Natural killer cell treated with Interleukin-12 subunit alpha and Interleukin-12 subunit beta and Interleukin-15 and Interleukin-18, amount 100 ng/mL, for 72 hours (primary cell): ENCODE data around the gene GADD45G. TPM values are rescaled to one million over a fixed set of nuclear protein-coding genes. Genes with fewer than 3 reads are reported as not detected.

Experiments used
- ATAC-seq, 2 donors: fragments of 150-1000 bp; cut with Tn5 transposase in 1 of 2; sonication (Bioruptor Pico), chemical (Tn5 transposase) in 1 of 2; 2 replicates each; pipeline ENCODE4 v1.10.0; 2021
- DNase-seq: peaks from one replicate; pipeline ENCODE4 v3.0.0; 2022; ENCODE audit warnings: low spot score
- H3K27ac Mint-ChIP-seq, 2 donors: 1 replicate in 1 of 2; 2 replicates in 1 of 2; pipeline ENCODE4 v1.8.0; 2022; ENCODE audit warnings: mixed read lengths in 2 of 2, mild to moderate bottlenecking in 1 of 2, moderate library complexity in 1 of 2
- H3K27me3 Mint-ChIP-seq, 2 donors: 1 replicate in 1 of 2; 2 replicates in 1 of 2; pipeline ENCODE4 v1.8.0; 2022; ENCODE audit warnings: mixed read lengths in 2 of 2
- H3K36me3 Mint-ChIP-seq: one replicate; pipeline ENCODE4 v1.8.0; 2022; ENCODE audit warnings: mixed read lengths
- H3K4me1 Mint-ChIP-seq, 2 donors: 1 replicate in 1 of 2; 2 replicates in 1 of 2; pipeline ENCODE4 v1.8.0; 2022; ENCODE audit warnings: low read depth in 2 of 2, mixed read lengths in 2 of 2, mild to moderate bottlenecking in 1 of 2
- H3K4me3 Mint-ChIP-seq: one replicate; pipeline ENCODE4 v1.8.0; 2022; ENCODE audit warnings: mixed read lengths
- H3K9me3 Mint-ChIP-seq: 2 replicates; pipeline ENCODE4 v1.8.0; 2022; ENCODE audit warnings: mixed read lengths
- total RNA-seq, 2 donors: library from RNA; stranded (reverse); gene quantifications; one replicate each; pipeline ENCODE4 v1.2.3, GENCODE V29; 2022

GADD45G gene
- total RNA-seq, 2 donors from 2014 or later: 24.3 to 68.6 TPM

GRCh38 chr9:89597711-89598362 lies 7.0 kb upstream of the GADD45G start:
- DNase-seq (no peak), ATAC-seq (peak in 1 of 2 donors; percentile 58)
- Mint-ChIP-seq H3K4me3 (no peak overlapping the region), H3K4me1 (peaks cover 9 to 14% of the 10 kb centered on the region in 2 donors), H3K9me3 (no peaks in the 10 kb centered on the region), H3K27me3 (peaks cover 2 to 5% of the 10 kb centered on the region in 2 donors), H3K36me3 (no peaks in the 10 kb centered on the region), H3K27ac (no peak overlapping the region)

- Mint-ChIP-seq H3K27me3 (peaks cover 2 to 10% of the 10 kb centered on the region in 2 donors), H3K4me3 (no peak overlapping the region), H3K4me1 (peaks cover 13 to 18% of the 10 kb centered on the region in 2 donors), H3K36me3 (no peaks in the 10 kb centered on the region), H3K27ac (no peak overlapping the region), H3K9me3 (no peaks in the 10 kb centered on the region)
- no peak for DNase-seq
- ATAC-seq: no peak
These were observed 6.5 kb upstream of the GADD45G start for GRCh38 chr9:89598363-89598713.

- H3K9me3 Mint-ChIP-seq: no peaks in the 10 kb centered on the region
- no peak overlapping the region for H3K27ac Mint-ChIP-seq
- no peaks in the 10 kb centered on the region for H3K36me3 Mint-ChIP-seq
- H3K4me1 Mint-ChIP-seq: peaks cover 15 to 20% of the 10 kb centered on the region in 2 donors
- no peak for DNase-seq
- H3K27me3 Mint-ChIP-seq: peaks cover 2 to 11% of the 10 kb centered on the region in 2 donors
- H3K4me3 Mint-ChIP-seq: no peak overlapping the region
- no peak for ATAC-seq
These were observed 5.9 kb upstream of the GADD45G start for GRCh38 chr9:89598926-89599325.

- Mint-ChIP-seq H3K27ac (no peak overlapping the region), H3K4me3 (no peak overlapping the region), H3K9me3 (no peaks in the 10 kb centered on the region), H3K36me3 (no peaks in the 10 kb centered on the region), H3K4me1 (peaks cover 15 to 25% of the 10 kb centered on the region in 2 donors), H3K27me3 (peaks cover 2 to 11% of the 10 kb centered on the region in 2 donors)
- no peak for DNase-seq
- no peak for ATAC-seq
These were observed 4.0 kb upstream of the GADD45G start for GRCh38 chr9:89600831-89601230.

GRCh38 chr9:89601306-89601705 lies 3.5 kb upstream of the GADD45G start:
- H3K36me3 Mint-ChIP-seq: no peaks in the 10 kb centered on the region
- H3K27ac Mint-ChIP-seq: no peak overlapping the region
- DNase-seq: no peak
- H3K4me1 Mint-ChIP-seq: peaks cover 15 to 26% of the 10 kb centered on the region in 2 donors
- H3K9me3 Mint-ChIP-seq: no peaks in the 10 kb centered on the region
- H3K27me3 Mint-ChIP-seq: peaks cover 2 to 11% of the 10 kb centered on the region in 2 donors
- no peak for ATAC-seq
- H3K4me3 Mint-ChIP-seq: no peak overlapping the region

GRCh38 chr9:89601856-89602562 lies 2.8 kb upstream of the GADD45G start:
- H3K4me3 Mint-ChIP-seq: no peak overlapping the region
- peaks cover 2 to 17% of the 10 kb centered on the region in 2 donors for H3K27me3 Mint-ChIP-seq
- no peaks in the 10 kb centered on the region for H3K9me3 Mint-ChIP-seq
- H3K36me3 Mint-ChIP-seq: no peaks in the 10 kb centered on the region
- no peak overlapping the region for H3K27ac Mint-ChIP-seq
- H3K4me1 Mint-ChIP-seq: peaks cover 17 to 28% of the 10 kb centered on the region in 2 donors
- DNase-seq (no peak), ATAC-seq (no peak)

- H3K27me3 Mint-ChIP-seq: peaks cover 2 to 25% of the 10 kb centered on the region in 2 donors
- peak overlapping the region in 1 of 2 donors; percentile 72 for H3K27ac Mint-ChIP-seq
- DNase-seq: peak; percentile 87
- no peaks in the 10 kb centered on the region for H3K36me3 Mint-ChIP-seq
- H3K4me1 Mint-ChIP-seq: peaks cover 19 to 23% of the 10 kb centered on the region in 2 donors
- no peaks in the 10 kb centered on the region for H3K9me3 Mint-ChIP-seq
- ATAC-seq: no peak
- H3K4me3 Mint-ChIP-seq: peak overlapping the region; percentile 78
These were observed 1.6 kb upstream of the GADD45G start for GRCh38 chr9:89602978-89603766.

GRCh38 chr9:89603767-89604665 lies 796 bp upstream of the GADD45G start:
- DNase-seq (no peak), ATAC-seq (no peak)
- Mint-ChIP-seq H3K4me3 (peak overlapping the region; percentile 88), H3K27me3 (peaks cover 2 to 30% of the 10 kb centered on the region in 2 donors), H3K4me1 (peaks cover 19 to 23% of the 10 kb centered on the region in 2 donors), H3K9me3 (no peaks in the 10 kb centered on the region), H3K27ac (peak overlapping the region in 1 of 2 donors; percentile 94), H3K36me3 (no peaks in the 10 kb centered on the region)

- H3K36me3 Mint-ChIP-seq: no peaks in the 10 kb centered on the region
- peaks cover 19 to 23% of the 10 kb centered on the region in 2 donors for H3K4me1 Mint-ChIP-seq
- no peaks in the 10 kb centered on the region for H3K9me3 Mint-ChIP-seq
- H3K27me3 Mint-ChIP-seq: peaks cover 7 to 29% of the 10 kb centered on the region in 2 donors
- peak overlapping the region; percentile 66 to 94 for H3K27ac Mint-ChIP-seq
- DNase-seq: peak; percentile 81
- peak overlapping the region; percentile 88 for H3K4me3 Mint-ChIP-seq
- peak; percentile 66 to 69 for ATAC-seq
These were observed 745 bp downstream of the GADD45G start for GRCh38 chr9:89605465-89606048.

GRCh38 chr9:89606049-89606623 lies 1.3 kb downstream of the GADD45G start:
- no peaks in the 10 kb centered on the region for H3K36me3 Mint-ChIP-seq
- no peaks in the 10 kb centered on the region for H3K9me3 Mint-ChIP-seq
- ATAC-seq: peak; percentile 50 to 57
- peaks cover 4 to 32% of the 10 kb centered on the region in 2 donors for H3K27me3 Mint-ChIP-seq
- H3K27ac Mint-ChIP-seq: peak overlapping the region; percentile 66 to 94
- peak overlapping the region; percentile 88 for H3K4me3 Mint-ChIP-seq
- peaks cover 19 to 23% of the 10 kb centered on the region in 2 donors for H3K4me1 Mint-ChIP-seq
- peak; percentile 79 for DNase-seq

GRCh38 chr9:89606624-89607311 lies 2.0 kb downstream of the GADD45G start:
- no peaks in the 10 kb centered on the region for H3K36me3 Mint-ChIP-seq
- peaks cover 7 to 32% of the 10 kb centered on the region in 2 donors for H3K27me3 Mint-ChIP-seq
- ATAC-seq (no peak), DNase-seq (no peak)
- H3K27ac Mint-ChIP-seq: peak overlapping the region; percentile 66 to 94
- no peaks in the 10 kb centered on the region for H3K9me3 Mint-ChIP-seq
- H3K4me1 Mint-ChIP-seq: peaks cover 19 to 23% of the 10 kb centered on the region in 2 donors
- H3K4me3 Mint-ChIP-seq: peak overlapping the region; percentile 88
